NCI-H446 treated with DMSO at 0.1 percent for 48 hours (cell line): ENCODE results near the gene ZNF502.

Source experiments
- DNase-seq: peaks from one replicate; lab custom pipeline; 2025; lab: John Stamatoyannopoulos, UW

ZNF502 gene

GRCh38 chr3:44771424-44772098 is 59.1 kb downstream of the ZNF502 start:
- no peak for DNase-seq

GRCh38 chr3:44772099-44772442 is 59.6 kb downstream of the ZNF502 start:
- no peak for DNase-seq
